Transverse colon (tissue), 4 donors: Measurements from ENCODE around the gene NCDN. TPM values are rescaled to one million over a fixed set of nuclear protein-coding genes. Genes with fewer than 3 reads are reported as not detected.

ENCODE experiments used
- DNase-seq: peaks from one replicate; pipeline ENCODE4 v3.0.0-alpha.2; 2019
- H3K27ac ChIP-seq, 4 donors: fragments of 200-600 bp; sonication (generic); 2 replicates each; pipeline ENCODE4 v1.5.1; 2016 to 2018; ENCODE audit warnings: inconsistent platforms in 4 of 4
- H3K27me3 ChIP-seq: fragments of 200-600 bp; sonication (generic); 2 replicates; pipeline ENCODE4 v1.5.1; 2017; ENCODE audit warnings: inconsistent platforms
- H3K36me3 ChIP-seq, 4 donors: fragments of 200-600 bp; sonication (generic); 2 replicates each; pipeline ENCODE4 v1.5.1; 2017 to 2019; ENCODE audit warnings: inconsistent platforms in 4 of 4
- H3K4me1 ChIP-seq, 4 donors: fragments of 200-600 bp; sonication (generic); 2 replicates each; pipeline ENCODE4 v1.5.1; 2017 to 2020; ENCODE audit warnings: inconsistent platforms in 4 of 4
- H3K4me3 ChIP-seq, 4 donors: fragments of 200-600 bp; sonication (generic); 1 replicate in 1 of 4; 2 replicates in 3 of 4; pipeline versions ENCODE4 v1.5.1 to v1.6.1; 2017 to 2019; ENCODE audit warnings: inconsistent platforms in 4 of 4
- H3K9me3 ChIP-seq, 2 donors: fragments of 200-600 bp; sonication (generic); 2 replicates each; pipeline ENCODE4 v1.5.1; 2017 to 2019; ENCODE audit warnings: inconsistent platforms in 2 of 2
- EP300 ChIP-seq: sonication (generic); formaldehyde crosslinking; IDR thresholded peaks from one replicate; pipeline ENCODE4 v1.6.1; 2017; ENCODE audit warnings: antibody characterized with exemption, low read depth
- POLR2A ChIP-seq: fragments of 450-650 bp; IDR thresholded peaks from one replicate; pipeline ENCODE4 v1.6.1; 2016; ENCODE audit warnings: antibody characterized with exemption, mild to moderate bottlenecking, moderate library complexity
- POLR2AphosphoS5 ChIP-seq, 3 donors: sonication (generic); formaldehyde crosslinking; IDR thresholded peaks; one replicate each; pipeline ENCODE4 v1.6.1; 2016; ENCODE audit warnings: antibody characterized with exemption in 3 of 3
- WGBS, 2 donors: methylation state at CpG; one replicate each; pipeline ENCODE4 v1.1.5; 2018; ENCODE audit warnings: low coverage in 1 of 2; 5-methylcytosine and 5-hydroxymethylcytosine counted together
- in situ Hi-C, 4 donors: fragments of 200-750 bp; cut with MboI; loops; one replicate each; pipeline versions ENCODE4 v1.15.0 to v1.15.1; 2017; ENCODE audit warnings: low sequenced_read_pairs in 3 of 4, low pct_ligation_motif_present in 1 of 4, low pct_unique_long_range_greater_than_20kb in 1 of 4
- intact Hi-C: fragments of 100-400 bp; cut with DNase I; formaldehyde crosslinking; loops from one replicate; pipeline ENCODE4 v1.15.1; 2023; ENCODE audit warnings: low total_unique reads
- total RNA-seq, 4 donors: library from RNA; depleted of rRNA; stranded (reverse); fragments of >200 nt; gene quantifications; one replicate each; pipeline ENCODE4 v1.1.0, GENCODE V29; 2016
- TF ChIP-seq, protein P1 (sequence below), 5 experiments: fragments of 200-600 bp in 3 of 5; fragments of 450-650 bp in 2 of 5; sonication (generic) in 3 of 5; IDR thresholded peaks; 1 replicate in 2 of 5; 2 replicates in 3 of 5; pipeline ENCODE4 v1.5.1; 2016 to 2017; ENCODE audit warnings: antibody characterized with exemption in 5 of 5, inconsistent platforms in 3 of 5, mild to moderate bottlenecking in 2 of 5, moderate library complexity in 1 of 5

The NCDN gene
- total RNA-seq, 4 donors from 2014 or later, result 6.7 to 11.3 (median 9.5) TPM

DNA sequence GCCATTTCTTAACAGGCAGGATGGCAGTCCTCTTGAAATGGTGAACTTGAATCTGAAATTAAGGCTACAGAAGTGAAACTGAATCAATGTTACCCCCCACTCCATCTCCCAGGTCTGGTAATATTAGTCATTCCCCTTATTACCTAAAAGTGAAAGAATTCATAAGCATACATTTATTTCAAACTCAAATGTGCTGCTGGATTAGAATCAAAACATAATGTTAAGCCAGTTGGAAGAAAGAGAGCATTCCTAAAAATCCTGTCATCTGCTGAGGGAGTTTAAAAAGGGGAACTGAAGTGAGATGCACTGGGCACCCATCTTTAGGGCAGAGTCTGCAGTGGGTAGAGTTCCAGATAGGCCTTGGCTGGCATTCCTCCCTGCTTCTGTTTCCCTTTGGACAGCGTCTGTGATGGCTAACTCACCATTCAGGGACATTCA is 17.8 kb upstream of the NCDN start:
- no peaks in the 10 kb centered on the region for H3K9me3 ChIP-seq
- peak overlapping the region; percentile 28 to 65 (median 42) for H3K27ac ChIP-seq
- peaks cover 10 to 45% (median 26%) of the 10 kb centered on the region in 4 donors for H3K4me1 ChIP-seq
- H3K4me3 ChIP-seq, result no peak overlapping the region
- in situ Hi-C loops (no loop called here), intact Hi-C loops (no loop called here)
- no peak for TF ChIP-seq EP300
- no peaks in the 10 kb centered on the region for H3K36me3 ChIP-seq
- H3K27me3 ChIP-seq, result no peaks in the 10 kb centered on the region
- no peak for DNase-seq
- WGBS, 2 donors, result 57 to 63% methylated on average over 1 of the region's 1 CpG

DNA sequence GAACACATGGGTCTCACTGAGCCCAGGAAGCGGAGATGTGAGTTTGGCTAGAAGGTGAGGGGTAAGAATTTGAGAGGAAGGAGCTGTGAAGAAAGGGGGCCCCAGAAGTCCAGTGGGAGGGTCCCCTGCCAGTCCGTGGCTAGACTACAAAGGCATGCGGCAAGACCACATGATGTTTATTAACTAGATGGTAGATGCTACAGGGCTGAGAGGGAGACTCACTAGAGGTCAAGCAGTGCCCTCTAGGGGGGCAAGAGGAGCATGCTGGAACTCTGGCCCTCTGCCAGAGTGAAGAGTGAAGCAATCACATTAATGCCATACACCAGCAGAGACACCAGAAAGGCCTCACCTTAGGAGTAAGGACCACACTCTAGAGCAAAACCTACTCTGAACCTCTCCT is 12.6 kb upstream of the NCDN start:
- in situ Hi-C loops, result no loop called here
- TF ChIP-seq EP300, result no peak
- no peak for TF ChIP-seq POLR2A
- TF ChIP-seq POLR2AphosphoS5 (IDR thresholded peaks at IDR 0.05), result no peak
- TF ChIP-seq, protein P1, sequence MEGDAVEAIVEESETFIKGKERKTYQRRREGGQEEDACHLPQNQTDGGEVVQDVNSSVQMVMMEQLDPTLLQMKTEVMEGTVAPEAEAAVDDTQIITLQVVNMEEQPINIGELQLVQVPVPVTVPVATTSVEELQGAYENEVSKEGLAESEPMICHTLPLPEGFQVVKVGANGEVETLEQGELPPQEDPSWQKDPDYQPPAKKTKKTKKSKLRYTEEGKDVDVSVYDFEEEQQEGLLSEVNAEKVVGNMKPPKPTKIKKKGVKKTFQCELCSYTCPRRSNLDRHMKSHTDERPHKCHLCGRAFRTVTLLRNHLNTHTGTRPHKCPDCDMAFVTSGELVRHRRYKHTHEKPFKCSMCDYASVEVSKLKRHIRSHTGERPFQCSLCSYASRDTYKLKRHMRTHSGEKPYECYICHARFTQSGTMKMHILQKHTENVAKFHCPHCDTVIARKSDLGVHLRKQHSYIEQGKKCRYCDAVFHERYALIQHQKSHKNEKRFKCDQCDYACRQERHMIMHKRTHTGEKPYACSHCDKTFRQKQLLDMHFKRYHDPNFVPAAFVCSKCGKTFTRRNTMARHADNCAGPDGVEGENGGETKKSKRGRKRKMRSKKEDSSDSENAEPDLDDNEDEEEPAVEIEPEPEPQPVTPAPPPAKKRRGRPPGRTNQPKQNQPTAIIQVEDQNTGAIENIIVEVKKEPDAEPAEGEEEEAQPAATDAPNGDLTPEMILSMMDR (IDR thresholded peaks at IDR 0.05), result no peak
- intact Hi-C loops, result no loop called here
- WGBS, 2 donors, result 88 to 100% methylated on average over 1 to 3 of the region's 3 CpGs
- Histone ChIP-seq H3K27me3 (no peaks in the 10 kb centered on the region), H3K4me1 (peaks cover 5 to 13% (median 9%) of the 10 kb centered on the region in 4 donors), H3K36me3 (peaks cover 0 to 13% (median 0%) of the 10 kb centered on the region in 4 donors), H3K27ac (no peak overlapping the region), H3K9me3 (no peaks in the 10 kb centered on the region), H3K4me3 (no peak overlapping the region)
- DNase-seq, result peak; percentile 35

DNA sequence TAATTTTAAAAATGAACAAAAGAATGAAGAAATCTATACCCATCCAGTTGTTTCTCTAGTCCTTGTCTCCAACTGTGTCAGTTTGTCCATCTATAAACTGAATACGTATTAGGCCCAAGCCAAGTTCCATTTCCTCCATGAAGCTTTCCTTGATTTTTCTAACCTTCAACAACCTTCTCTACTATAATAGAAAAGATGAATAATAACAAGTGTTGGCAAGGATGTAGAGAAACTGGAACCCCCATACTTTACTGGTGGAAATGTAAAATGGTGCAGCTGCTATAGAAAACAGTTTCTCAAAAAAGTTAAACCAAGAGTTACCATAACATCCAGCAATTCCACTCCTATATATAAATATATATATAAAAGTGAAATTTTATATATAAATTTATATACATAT is 11.0 kb upstream of the NCDN start:
- DNase-seq, result no peak
- Histone ChIP-seq H3K4me1 (peaks cover 0 to 4% (median 3%) of the 10 kb centered on the region in 4 donors), H3K27me3 (no peaks in the 10 kb centered on the region), H3K36me3 (peaks cover 0 to 29% (median 5%) of the 10 kb centered on the region in 4 donors), H3K9me3 (no peaks in the 10 kb centered on the region), H3K27ac (no peak overlapping the region), H3K4me3 (no peak overlapping the region)
- in situ Hi-C loops (no loop called here), intact Hi-C loops (no loop called here)
- no peak for TF ChIP-seq EP300
- TF ChIP-seq, protein P1 (IDR thresholded peaks at IDR 0.05), result no peak
- no peak for TF ChIP-seq POLR2A
- no peak for TF ChIP-seq POLR2AphosphoS5 (IDR thresholded peaks at IDR 0.05)
- WGBS, 2 donors, result 98 to 100% methylated on average over 1 of the region's 1 CpG

DNA sequence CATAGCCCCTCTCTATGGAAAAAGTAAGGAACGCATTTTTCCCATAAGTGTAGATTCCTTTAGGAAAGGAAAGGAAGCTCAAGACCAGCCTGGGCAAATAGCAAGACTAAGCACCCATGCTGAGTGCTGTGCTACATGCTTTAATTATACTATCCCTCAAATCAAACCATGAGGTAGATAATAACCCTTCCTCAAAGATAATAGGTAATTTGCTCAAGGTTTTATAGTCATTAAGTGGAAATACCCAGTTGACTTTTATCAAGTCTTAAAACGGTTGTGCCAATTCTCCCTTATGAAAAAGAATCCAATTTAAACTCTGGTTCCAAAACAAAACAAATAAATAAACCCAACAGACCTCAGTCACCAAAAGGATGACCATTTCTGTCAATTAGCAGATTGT is 3.7 kb upstream of the NCDN start:
- Histone ChIP-seq H3K9me3 (no peaks in the 10 kb centered on the region), H3K4me1 (peaks cover 17 to 40% (median 37%) of the 10 kb centered on the region in 4 donors), H3K27ac (no peak overlapping the region), H3K36me3 (peaks cover 0 to 47% (median 13%) of the 10 kb centered on the region in 4 donors), H3K27me3 (no peaks in the 10 kb centered on the region), H3K4me3 (no peak overlapping the region)
- DNase-seq, result no peak
- in situ Hi-C loops, result loop anchor here in 2 of 4 donors (25.0 kb wide), 2 partner anchors 92 to 367 kb away; partner anchors contain the start of gene SFPQ (in 2 of the 2)
- WGBS, 2 donors, result 67 to 72% methylated on average over 2 of the region's 2 CpGs
- TF ChIP-seq POLR2AphosphoS5 (IDR thresholded peaks at IDR 0.05) (no peak), EP300 (no peak), POLR2A (no peak)
- TF ChIP-seq, protein P1 (IDR thresholded peaks at IDR 0.05), result no peak
- intact Hi-C loops, result no loop called here
